ENCODE results near the gene RPS19BP1. TPM values are rescaled to one million over a fixed set of nuclear protein-coding genes. Genes with fewer than 3 reads are reported as not detected.
A peak's percentile ranks its signal among the peaks of the same experiment; 100 is the strongest.
"Not testable (repeated sequence)": the region's sequence is repeated elsewhere in the genome, so short reads cannot be mapped to it uniquely, and the experiment has no call there.

RPS19BP1 gene
- total and polyA plus RNA-seq, 2 donors, result 114 to 127 TPM

GRCh38 chr22:39514373-39514973 lies 18.1 kb downstream of the RPS19BP1 start:
- peaks cover 5 to 10% of the 10 kb centered on the region in 2 donors for H3K4me1 ChIP-seq (ENCODE audit: control insufficient read depth in 2 of 2, insufficient read depth in 2 of 2, low read length in 2 of 2)
- no peak overlapping the region for H3K27ac ChIP-seq (ENCODE audit: low read depth in 1 of 2, low read length in 1 of 2)
- H3K4me3 ChIP-seq (ENCODE audit: low read length in 2 of 2), result no peak overlapping the region
- no peak for DNase-seq (ENCODE audit: low read depth in 6 of 9, low spot score in 9 of 9)
- peaks cover 0 to 1% of the 10 kb centered on the region in 2 donors for H3K9me3 ChIP-seq (ENCODE audit: control insufficient read depth in 2 of 2, insufficient read depth in 1 of 2, low read length in 1 of 2)
- 76% methylated on average over 8 of the region's 8 CpGs for WGBS
- no peaks in the 10 kb centered on the region for H3K27me3 ChIP-seq (ENCODE audit: control insufficient read depth in 2 of 2, insufficient read depth in 1 of 2, low read length in 1 of 2)
- H3K36me3 ChIP-seq (ENCODE audit: control insufficient read depth in 2 of 2, insufficient read depth in 2 of 2, low read length in 1 of 2), result peaks cover 53 to 76% of the 10 kb centered on the region in 2 donors

GRCh38 chr22:39513791-39514190 lies 18.8 kb downstream of the RPS19BP1 start:
- Histone ChIP-seq H3K27ac (ENCODE audit: low read depth in 1 of 2, low read length in 1 of 2) (no peak overlapping the region), H3K36me3 (ENCODE audit: control insufficient read depth in 2 of 2, insufficient read depth in 2 of 2, low read length in 1 of 2) (peaks cover 59 to 83% of the 10 kb centered on the region in 2 donors)

GRCh38 chr22:39512026-39512425 lies 20.5 kb downstream of the RPS19BP1 start:
- H3K36me3 ChIP-seq (ENCODE audit: control insufficient read depth in 2 of 2, insufficient read depth in 2 of 2, low read length in 1 of 2), result peaks cover 64 to 89% of the 10 kb centered on the region in 2 donors
- no peak for DNase-seq (ENCODE audit: low read depth in 6 of 9, low spot score in 9 of 9)
- no peaks in the 10 kb centered on the region for H3K4me1 ChIP-seq (ENCODE audit: control insufficient read depth in 2 of 2, insufficient read depth in 2 of 2, low read length in 2 of 2)
- peaks cover 0 to 1% of the 10 kb centered on the region in 2 donors for H3K9me3 ChIP-seq (ENCODE audit: control insufficient read depth in 2 of 2, insufficient read depth in 1 of 2, low read length in 1 of 2)
- H3K4me3 ChIP-seq (ENCODE audit: low read length in 2 of 2), result no peak overlapping the region
- H3K27ac ChIP-seq (ENCODE audit: low read depth in 1 of 2, low read length in 1 of 2), result no peak overlapping the region
- H3K27me3 ChIP-seq (ENCODE audit: control insufficient read depth in 2 of 2, insufficient read depth in 1 of 2, low read length in 1 of 2), result no peaks in the 10 kb centered on the region
- WGBS, result 98% methylated on average over 10 of the region's 10 CpGs

More at GRCh38 chr22:39513791-39514190, 18.8 kb downstream of the RPS19BP1 start:
- peaks cover 0 to 1% of the 10 kb centered on the region in 2 donors for H3K9me3 ChIP-seq (ENCODE audit: control insufficient read depth in 2 of 2, insufficient read depth in 1 of 2, low read length in 1 of 2)
- no peak for DNase-seq (ENCODE audit: low read depth in 6 of 9, low spot score in 9 of 9)
- H3K4me1 ChIP-seq (ENCODE audit: control insufficient read depth in 2 of 2, insufficient read depth in 2 of 2, low read length in 2 of 2), result peaks cover 0 to 4% of the 10 kb centered on the region in 2 donors
- WGBS, result 97% methylated on average over 18 of the region's 18 CpGs
- H3K27me3 ChIP-seq (ENCODE audit: control insufficient read depth in 2 of 2, insufficient read depth in 1 of 2, low read length in 1 of 2), result no peaks in the 10 kb centered on the region
- no peak overlapping the region for H3K4me3 ChIP-seq (ENCODE audit: low read length in 2 of 2)

- H3K27me3 ChIP-seq (ENCODE audit: control insufficient read depth in 2 of 2, insufficient read depth in 1 of 2, low read length in 1 of 2), result no peaks in the 10 kb centered on the region
- DNase-seq (ENCODE audit: low read depth in 6 of 9, low spot score in 9 of 9), result no peak
- H3K27ac ChIP-seq (ENCODE audit: low read depth in 1 of 2, low read length in 1 of 2), result no peak overlapping the region
- no peaks in the 10 kb centered on the region for H3K4me1 ChIP-seq (ENCODE audit: control insufficient read depth in 2 of 2, insufficient read depth in 2 of 2, low read length in 2 of 2)
- peaks cover 70 to 90% of the 10 kb centered on the region in 2 donors for H3K36me3 ChIP-seq (ENCODE audit: control insufficient read depth in 2 of 2, insufficient read depth in 2 of 2, low read length in 1 of 2)
- 98% methylated on average over 13 of the region's 13 CpGs for WGBS
- peaks cover 0 to 1% of the 10 kb centered on the region in 2 donors for H3K9me3 ChIP-seq (ENCODE audit: control insufficient read depth in 2 of 2, insufficient read depth in 1 of 2, low read length in 1 of 2)
- H3K4me3 ChIP-seq (ENCODE audit: low read length in 2 of 2), result no peak overlapping the region
Observed at GRCh38 chr22:39511226-39511625, 21.3 kb downstream of the RPS19BP1 start.

- H3K9me3 ChIP-seq (ENCODE audit: control insufficient read depth in 2 of 2, insufficient read depth in 1 of 2, low read length in 1 of 2), result peaks cover 0 to 1% of the 10 kb centered on the region in 2 donors
- no peak for DNase-seq (ENCODE audit: low read depth in 6 of 9, low spot score in 9 of 9)
- no peak overlapping the region for H3K4me3 ChIP-seq (ENCODE audit: low read length in 2 of 2)
- no peaks in the 10 kb centered on the region for H3K4me1 ChIP-seq (ENCODE audit: control insufficient read depth in 2 of 2, insufficient read depth in 2 of 2, low read length in 2 of 2)
- WGBS, result 97% methylated on average over 4 of the region's 4 CpGs
- peaks cover 76 to 90% of the 10 kb centered on the region in 2 donors for H3K36me3 ChIP-seq (ENCODE audit: control insufficient read depth in 2 of 2, insufficient read depth in 2 of 2, low read length in 1 of 2)
- no peaks in the 10 kb centered on the region for H3K27me3 ChIP-seq (ENCODE audit: control insufficient read depth in 2 of 2, insufficient read depth in 1 of 2, low read length in 1 of 2)
- H3K27ac ChIP-seq (ENCODE audit: low read depth in 1 of 2, low read length in 1 of 2), result no peak overlapping the region
Observed at GRCh38 chr22:39510529-39511149, 21.9 kb downstream of the RPS19BP1 start.

- peaks cover 67 to 90% of the 10 kb centered on the region in 2 donors for H3K36me3 ChIP-seq (ENCODE audit: control insufficient read depth in 2 of 2, insufficient read depth in 2 of 2, low read length in 1 of 2)
- H3K4me3 ChIP-seq (ENCODE audit: low read length in 2 of 2), result no peak overlapping the region
- H3K4me1 ChIP-seq (ENCODE audit: control insufficient read depth in 2 of 2, insufficient read depth in 2 of 2, low read length in 2 of 2), result peaks cover 2 to 8% of the 10 kb centered on the region in 2 donors
- 92% methylated on average over 4 of the region's 4 CpGs for WGBS
- no peaks in the 10 kb centered on the region for H3K27me3 ChIP-seq (ENCODE audit: control insufficient read depth in 2 of 2, insufficient read depth in 1 of 2, low read length in 1 of 2)
- H3K27ac ChIP-seq (ENCODE audit: low read depth in 1 of 2, low read length in 1 of 2), result no peak overlapping the region
- H3K9me3 ChIP-seq (ENCODE audit: control insufficient read depth in 2 of 2, insufficient read depth in 1 of 2, low read length in 1 of 2), result peaks cover 0 to 1% of the 10 kb centered on the region in 2 donors
- DNase-seq (ENCODE audit: low read depth in 6 of 9, low spot score in 9 of 9), result no peak
Observed at GRCh38 chr22:39508393-39508792, 24.2 kb downstream of the RPS19BP1 start.

- WGBS, result 85% methylated on average over 10 of the region's 10 CpGs
- peaks cover 8 to 16% of the 10 kb centered on the region in 2 donors for H3K4me1 ChIP-seq (ENCODE audit: control insufficient read depth in 2 of 2, insufficient read depth in 2 of 2, low read length in 2 of 2)
- not testable (repeated sequence) for H3K27ac ChIP-seq (ENCODE audit: low read depth in 1 of 2, low read length in 1 of 2); H3K9me3 ChIP-seq (ENCODE audit: control insufficient read depth in 2 of 2, insufficient read depth in 1 of 2, low read length in 1 of 2); H3K27me3 ChIP-seq (ENCODE audit: control insufficient read depth in 2 of 2, insufficient read depth in 1 of 2, low read length in 1 of 2); H3K4me3 ChIP-seq (ENCODE audit: low read length in 2 of 2); DNase-seq (ENCODE audit: low read depth in 6 of 9, low spot score in 9 of 9)
- H3K36me3 ChIP-seq (ENCODE audit: control insufficient read depth in 2 of 2, insufficient read depth in 2 of 2, low read length in 1 of 2), result peaks cover 57 to 85% of the 10 kb centered on the region in 2 donors
Observed at GRCh38 chr22:39507021-39507420, 25.5 kb downstream of the RPS19BP1 start.

- Histone ChIP-seq H3K27ac (ENCODE audit: low read depth in 1 of 2, low read length in 1 of 2) (no peak overlapping the region), H3K36me3 (ENCODE audit: control insufficient read depth in 2 of 2, insufficient read depth in 2 of 2, low read length in 1 of 2) (peaks cover 32 to 55% of the 10 kb centered on the region in 2 donors), H3K9me3 (ENCODE audit: control insufficient read depth in 2 of 2, insufficient read depth in 1 of 2, low read length in 1 of 2) (no peaks in the 10 kb centered on the region), H3K27me3 (ENCODE audit: control insufficient read depth in 2 of 2, insufficient read depth in 1 of 2, low read length in 1 of 2) (no peaks in the 10 kb centered on the region), H3K4me3 (ENCODE audit: low read length in 2 of 2) (no peak overlapping the region), H3K4me1 (ENCODE audit: control insufficient read depth in 2 of 2, insufficient read depth in 2 of 2, low read length in 2 of 2) (peaks cover 8 to 26% of the 10 kb centered on the region in 2 donors)
- WGBS, result 98% methylated on average over 16 of the region's 16 CpGs
- DNase-seq (ENCODE audit: low read depth in 6 of 9, low spot score in 9 of 9), result no peak
Observed at GRCh38 chr22:39504071-39504470, 28.5 kb downstream of the RPS19BP1 start.

- Histone ChIP-seq H3K27ac (ENCODE audit: low read depth in 1 of 2, low read length in 1 of 2) (no peak overlapping the region), H3K4me1 (ENCODE audit: control insufficient read depth in 2 of 2, insufficient read depth in 2 of 2, low read length in 2 of 2) (peaks cover 8 to 29% of the 10 kb centered on the region in 2 donors), H3K9me3 (ENCODE audit: control insufficient read depth in 2 of 2, insufficient read depth in 1 of 2, low read length in 1 of 2) (no peaks in the 10 kb centered on the region), H3K36me3 (ENCODE audit: control insufficient read depth in 2 of 2, insufficient read depth in 2 of 2, low read length in 1 of 2) (peaks cover 30 to 51% of the 10 kb centered on the region in 2 donors), H3K4me3 (ENCODE audit: low read length in 2 of 2) (peak overlapping the region in 1 of 2 donors; percentile 86), H3K27me3 (ENCODE audit: control insufficient read depth in 2 of 2, insufficient read depth in 1 of 2, low read length in 1 of 2) (no peaks in the 10 kb centered on the region)
- no peak for DNase-seq (ENCODE audit: low read depth in 6 of 9, low spot score in 9 of 9)
- WGBS, result 73% methylated on average over 6 of the region's 6 CpGs
Observed at GRCh38 chr22:39503630-39504029, 28.9 kb downstream of the RPS19BP1 start.

Measured in thymus (tissue), 11 donors.